ENCODE measurements around the gene PLEKHA1. TPM values are rescaled to one million over a fixed set of nuclear protein-coding genes. Genes with fewer than 3 reads are reported as not detected.

The PLEKHA1 gene
- total RNA-seq, 4 donors from 2014 or later = 51.4 to 101 (median 62.1) TPM

DNA sequence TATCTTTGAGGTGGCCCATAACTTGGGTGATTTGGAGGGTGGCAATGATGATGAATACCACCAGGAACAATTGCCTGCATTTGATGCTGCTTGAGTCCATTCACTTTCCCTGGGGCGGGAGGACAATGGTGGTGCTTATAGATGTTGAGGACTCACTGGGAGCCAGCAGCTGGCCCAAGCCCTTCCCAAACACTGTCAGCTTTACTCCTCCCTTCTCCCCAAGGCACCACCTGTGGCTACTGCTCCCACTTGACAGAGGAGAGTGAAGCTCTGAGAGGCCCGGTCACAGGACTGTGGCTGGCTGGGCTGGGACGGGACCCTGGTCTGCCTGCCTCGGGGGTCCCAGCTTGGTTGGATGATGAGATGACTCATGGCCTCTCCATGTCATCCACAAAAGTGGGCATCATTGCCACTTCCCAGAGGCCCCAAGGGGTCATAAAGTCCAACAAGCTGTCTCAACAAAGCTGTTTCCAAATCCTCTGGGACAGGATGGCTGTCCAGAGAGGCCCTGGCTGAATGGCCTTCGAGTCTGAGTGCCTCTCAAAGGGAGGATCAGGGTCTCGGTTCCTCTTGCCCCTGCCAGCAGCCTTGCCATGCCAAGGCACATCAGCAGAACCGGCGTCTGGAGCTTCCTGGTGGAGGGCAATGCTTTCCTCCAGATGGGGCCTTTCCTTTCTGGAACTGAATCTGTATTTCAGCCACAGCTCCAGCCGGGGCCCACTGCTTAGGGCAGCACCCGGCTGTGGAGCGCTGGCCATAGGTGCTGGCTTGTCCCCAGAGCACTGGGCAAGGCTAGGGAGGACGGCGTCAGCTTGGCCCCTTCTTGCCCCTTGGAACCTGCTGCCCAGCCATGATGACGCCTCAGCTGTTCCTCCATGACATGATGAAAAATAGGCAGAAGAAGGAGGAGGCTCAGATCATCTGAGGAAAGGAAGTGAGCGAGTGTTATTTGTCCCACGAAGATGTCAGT lies 47.0 kb upstream of the PLEKHA1 start:
- WGBS = 89% methylated on average over 11 of the region's 16 CpGs
- no peaks in the 10 kb centered on the region for H3K27me3 ChIP-seq
- DNase-seq (ENCODE audit: extremely low spot score) = no peak
- no peak overlapping the region for H3K27ac ChIP-seq (replicated peaks in 1 of 4)
- TF ChIP-seq POLR2A (IDR thresholded peaks at IDR 0.05; ENCODE audit: low read depth) (no peak), CTCF (IDR thresholded peaks at IDR 0.05) (no peak), POLR2AphosphoS5 (IDR thresholded peaks at IDR 0.05) (no peak), EP300 (IDR thresholded peaks at IDR 0.05) (no peak)
- H3K4me1 ChIP-seq = peaks cover 0 to 6% (median 0%) of the 10 kb centered on the region in 4 donors
- H3K4me3 ChIP-seq = no peak overlapping the region
- intact Hi-C loops (cut with DNase I) = no loop called here
- H3K9me3 ChIP-seq = no peaks in the 10 kb centered on the region
- H3K36me3 ChIP-seq = no peaks in the 10 kb centered on the region

DNA sequence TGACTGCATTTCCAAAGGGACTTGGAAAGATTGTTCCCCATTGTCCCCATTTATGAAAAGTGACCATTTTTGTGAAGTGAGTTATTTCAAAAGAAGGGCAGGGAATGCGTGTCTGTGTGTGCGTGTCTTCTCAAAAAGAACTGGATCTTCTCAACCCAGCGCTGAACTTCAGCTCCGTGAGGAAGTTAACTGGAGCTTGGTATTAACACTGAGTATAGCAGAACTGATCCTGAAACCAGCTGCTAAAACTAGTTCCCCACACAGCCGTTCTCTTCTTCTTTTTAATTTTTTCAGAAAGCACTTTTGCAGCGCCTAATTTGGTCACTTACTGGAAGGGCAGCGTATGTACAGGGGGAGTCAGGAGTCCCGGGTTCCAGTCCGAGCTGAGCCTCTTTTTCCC lies 45.8 kb upstream of the PLEKHA1 start:
- no peak overlapping the region for H3K27ac ChIP-seq (replicated peaks in 1 of 4)
- no peaks in the 10 kb centered on the region for H3K9me3 ChIP-seq
- H3K36me3 ChIP-seq = no peaks in the 10 kb centered on the region
- TF ChIP-seq EP300 (IDR thresholded peaks at IDR 0.05) (no peak), POLR2A (IDR thresholded peaks at IDR 0.05; ENCODE audit: low read depth) (no peak), CTCF (IDR thresholded peaks at IDR 0.05) (no peak), POLR2AphosphoS5 (IDR thresholded peaks at IDR 0.05) (no peak)
- H3K4me1 ChIP-seq = peaks cover 0 to 6% (median 0%) of the 10 kb centered on the region in 4 donors
- WGBS = 61% methylated on average over 9 of the region's 9 CpGs
- H3K27me3 ChIP-seq = no peaks in the 10 kb centered on the region
- intact Hi-C loops (cut with DNase I) = no loop called here
- no peak for DNase-seq (ENCODE audit: extremely low spot score)
- no peak overlapping the region for H3K4me3 ChIP-seq

DNA sequence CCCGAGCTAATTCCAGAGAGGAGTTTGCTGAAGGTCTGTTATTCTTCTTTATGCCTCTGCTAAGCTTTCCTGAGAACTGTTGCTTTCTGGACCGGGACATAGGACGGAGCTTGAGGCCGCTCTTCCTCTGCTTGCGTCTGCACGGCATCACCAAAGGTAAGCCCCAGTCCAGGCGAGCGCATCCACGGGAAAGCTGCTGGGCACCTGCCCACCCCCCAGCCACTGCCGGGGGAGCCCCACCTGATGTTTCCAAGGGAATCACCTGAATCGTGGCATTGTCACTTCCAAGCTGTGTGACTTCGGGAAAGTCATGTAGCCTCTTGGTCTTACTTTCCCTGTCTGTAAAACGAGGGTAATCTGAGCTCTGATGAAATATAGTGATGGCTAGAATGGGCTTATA lies 45.1 kb upstream of the PLEKHA1 start:
- intact Hi-C loops (cut with DNase I) = no loop called here
- no peak for TF ChIP-seq CTCF (IDR thresholded peaks at IDR 0.05)
- TF ChIP-seq POLR2AphosphoS5 (IDR thresholded peaks at IDR 0.05) = no peak
- TF ChIP-seq EP300 (IDR thresholded peaks at IDR 0.05) = no peak
- no peak for TF ChIP-seq POLR2A (IDR thresholded peaks at IDR 0.05; ENCODE audit: low read depth)
- Histone ChIP-seq H3K27me3 (no peaks in the 10 kb centered on the region), H3K4me1 (peaks cover 0 to 3% (median 0%) of the 10 kb centered on the region in 4 donors), H3K36me3 (no peaks in the 10 kb centered on the region), H3K4me3 (no peak overlapping the region), H3K27ac (replicated peaks in 1 of 4) (no peak overlapping the region), H3K9me3 (no peaks in the 10 kb centered on the region)
- no peak for DNase-seq (ENCODE audit: extremely low spot score)
- 80% methylated on average over 13 of the region's 13 CpGs for WGBS

GRCh38 chr10:122331100-122331499 lies 43.4 kb upstream of the PLEKHA1 start:
- 91% methylated on average over 7 of the region's 7 CpGs for WGBS
- intact Hi-C loops (cut with DNase I) = no loop called here
- Histone ChIP-seq H3K27ac (replicated peaks in 1 of 4) (no peak overlapping the region), H3K4me1 (no peaks in the 10 kb centered on the region), H3K27me3 (no peaks in the 10 kb centered on the region), H3K9me3 (no peaks in the 10 kb centered on the region), H3K36me3 (no peaks in the 10 kb centered on the region), H3K4me3 (no peak overlapping the region)
- DNase-seq (ENCODE audit: extremely low spot score) = no peak
- TF ChIP-seq POLR2A (IDR thresholded peaks at IDR 0.05; ENCODE audit: low read depth) (no peak), CTCF (IDR thresholded peaks at IDR 0.05) (no peak), POLR2AphosphoS5 (IDR thresholded peaks at IDR 0.05) (no peak), EP300 (IDR thresholded peaks at IDR 0.05) (no peak)
